GM19035 (cell line): ENCODE results near the gene CEACAM21.
"Not testable (repeated sequence)": the region's sequence is repeated elsewhere in the genome, so short reads cannot be mapped to it uniquely, and the experiment has no call there.

ENCODE experiments used
- ATAC-seq: cut with Tn5 transposase; IDR thresholded peaks from one replicate; pipeline ENCODE4 v1.9.1; 2021; ENCODE audit not compliant: unreplicated experiment

Gene CEACAM21

GRCh38 chr19:41548954-41549688, 26.8 kb upstream of the CEACAM21 start:
- ATAC-seq: no peak

- no peak for ATAC-seq
These were observed 26.1 kb upstream of the CEACAM21 start for GRCh38 chr19:41549884-41550283.

- ATAC-seq: no peak
These were observed 24.8 kb upstream of the CEACAM21 start for GRCh38 chr19:41551212-41551610.

- ATAC-seq: no peak
These were observed 24.3 kb upstream of the CEACAM21 start for GRCh38 chr19:41551711-41552110.

GRCh38 chr19:41552558-41552957, 23.4 kb upstream of the CEACAM21 start:
- peak; percentile 39 for ATAC-seq

- ATAC-seq: no peak
These were observed 22.2 kb upstream of the CEACAM21 start for GRCh38 chr19:41553804-41554203.

GRCh38 chr19:41554907-41555306, 21.1 kb upstream of the CEACAM21 start:
- no peak for ATAC-seq

- no peak for ATAC-seq
These were observed 20.2 kb upstream of the CEACAM21 start for GRCh38 chr19:41555748-41556147.

GRCh38 chr19:41563854-41564514, 12.0 kb upstream of the CEACAM21 start:
- ATAC-seq: peak; percentile 16

- ATAC-seq: no peak
These were observed 11.2 kb upstream of the CEACAM21 start for GRCh38 chr19:41564515-41565378.

GRCh38 chr19:41565379-41565720, 10.6 kb upstream of the CEACAM21 start:
- ATAC-seq: no peak

GRCh38 chr19:41566001-41566400, 10.0 kb upstream of the CEACAM21 start:
- ATAC-seq: no peak

GRCh38 chr19:41569481-41570150, 6.3 kb upstream of the CEACAM21 start:
- ATAC-seq: no peak

GRCh38 chr19:41570179-41570578, 5.8 kb upstream of the CEACAM21 start:
- no peak for ATAC-seq

GRCh38 chr19:41570639-41571112, 5.3 kb upstream of the CEACAM21 start:
- ATAC-seq: no peak

GRCh38 chr19:41577144-41577830, 1.3 kb downstream of the CEACAM21 start:
- no peak for ATAC-seq

- no peak for ATAC-seq
These were observed 1.9 kb downstream of the CEACAM21 start for GRCh38 chr19:41577833-41578232.

- ATAC-seq: no peak
These were observed 2.9 kb downstream of the CEACAM21 start for GRCh38 chr19:41578886-41579285.

GRCh38 chr19:41581068-41581467, 5.1 kb downstream of the CEACAM21 start:
- ATAC-seq: not testable (repeated sequence)

GRCh38 chr19:41582577-41583182, 6.7 kb downstream of the CEACAM21 start:
- ATAC-seq: not testable (repeated sequence)
